ENCODE results near the gene ABCA13. TPM values are rescaled to one million over a fixed set of nuclear protein-coding genes. Genes with fewer than 3 reads are reported as not detected.

The ABCA13 gene
- polyA plus RNA-seq, 3 donors: 0.10 to 0.41 (median 0.37) TPM

DNA sequence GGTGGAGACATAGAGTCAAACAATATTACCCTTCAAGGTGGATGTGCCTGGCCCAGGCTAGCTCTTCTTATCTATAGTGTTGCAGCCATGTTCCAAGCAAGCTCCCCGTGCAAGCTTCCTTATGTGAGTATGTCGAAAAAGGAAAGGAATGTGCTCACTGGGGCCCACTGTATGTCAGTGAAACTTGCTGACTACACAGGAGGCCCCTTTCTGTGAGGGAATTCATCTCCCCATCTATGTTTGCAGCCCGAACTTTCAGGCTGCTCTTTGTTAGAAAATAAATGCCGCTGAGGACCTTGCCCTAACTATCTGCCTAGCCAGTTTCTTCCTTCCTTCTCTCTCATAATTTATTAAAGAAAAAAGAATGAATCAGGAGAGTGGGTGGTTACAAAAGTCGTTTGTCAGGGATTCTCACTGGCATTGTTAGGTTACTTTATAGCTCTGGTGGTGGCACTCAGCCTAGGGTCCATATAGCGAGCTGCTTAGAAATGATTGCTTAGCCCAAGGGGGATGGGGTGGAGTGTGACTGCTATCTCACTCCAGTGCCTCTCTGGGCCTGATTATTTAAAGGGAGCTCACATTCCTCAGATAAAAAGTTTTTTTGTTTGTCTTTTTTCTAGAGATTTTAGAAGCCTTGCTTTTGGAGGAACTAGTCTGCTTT is 302.1 kb downstream of the ABCA13 start:
- Histone ChIP-seq H4K20me1 (ENCODE audit: insufficient read depth, low read length) (no peaks in the 10 kb centered on the region), H3K36me3 (replicated peaks in 1 of 2; ENCODE audit: control insufficient read depth in 1 of 2, insufficient read depth in 2 of 2, low read length in 2 of 2) (no peaks in the 10 kb centered on the region), H3K27me3 (ENCODE audit: control insufficient read depth in 2 of 2, insufficient read depth in 2 of 2, low read length in 2 of 2) (no peaks in the 10 kb centered on the region), H3K9me3 (replicated peaks in 1 of 2; ENCODE audit: control insufficient read depth in 1 of 2, insufficient read depth in 1 of 2, low read length in 2 of 2) (no peaks in the 10 kb centered on the region), H3K4me3 (replicated peaks in 1 of 3; ENCODE audit: low read depth in 2 of 3, low read length in 3 of 3) (no peak overlapping the region), H3K79me2 (ENCODE audit: insufficient read depth, low read length) (no peaks in the 10 kb centered on the region), H3K9ac (ENCODE audit: insufficient read depth, low read length, poor library complexity, severe bottlenecking) (no peak overlapping the region), H3K27ac (ENCODE audit: low read depth in 1 of 2, low read length in 2 of 2) (no peak overlapping the region), H2AFZ (ENCODE audit: insufficient read depth, low read depth, low read length, poor library complexity, severe bottlenecking) (no peak overlapping the region), H3K4me1 (ENCODE audit: control insufficient read depth in 1 of 2, insufficient read depth in 2 of 2, low read length in 2 of 2) (peaks cover 10 to 13% of the 10 kb centered on the region in 2 donors), H3K4me2 (replicated peaks; ENCODE audit: extremely low read depth, low read length, poor library complexity, severe bottlenecking) (no peak overlapping the region)
- 80% methylated on average over 1 of the region's 6 CpGs for WGBS (ENCODE audit: insufficient coverage)
- TF ChIP-seq CTCF (IDR thresholded peaks at IDR 0.05): no peak
- peaks cover 5 to 8% of the 10 kb centered on the region in 2 donors for H3K36me3 Mint-ChIP-seq
- H3K27ac Mint-ChIP-seq: no peak overlapping the region
- intact Hi-C loops (cut with micrococcal nuclease): no loop called here
- no peaks in the 10 kb centered on the region for H3K27me3 Mint-ChIP-seq (ENCODE audit: low read depth in 3 of 3)
- peaks cover 16% of the 10 kb centered on the region for H3K4me1 Mint-ChIP-seq
- no peak overlapping the region for H3K4me3 Mint-ChIP-seq
- no peak for DNase-seq
- H3K9me3 Mint-ChIP-seq: peaks cover 0 to 11% (median 3%) of the 10 kb centered on the region in 7 donors

DNA sequence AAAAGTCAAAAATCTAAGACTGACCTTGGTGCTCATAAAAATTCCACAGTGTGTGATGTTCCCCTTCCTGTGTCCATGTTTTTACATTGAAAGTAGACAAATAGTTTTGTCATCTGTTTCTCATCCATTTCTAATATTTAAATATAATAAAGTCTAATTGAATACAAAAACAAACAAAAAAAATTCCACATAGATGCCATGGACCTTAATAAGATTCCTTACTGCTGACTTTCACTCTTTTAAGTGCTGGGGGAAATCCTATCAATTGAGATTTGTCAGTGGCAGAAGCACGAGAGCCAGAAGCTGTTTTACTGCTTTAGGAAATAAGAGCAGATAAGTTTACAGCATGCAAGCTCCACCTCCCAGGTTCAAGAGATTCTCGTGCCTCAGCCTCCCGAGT is 310.0 kb downstream of the ABCA13 start:
- peaks cover 0 to 4% (median 0%) of the 10 kb centered on the region in 3 donors for H3K27me3 Mint-ChIP-seq (ENCODE audit: low read depth in 3 of 3)
- Histone ChIP-seq H3K4me2 (replicated peaks; ENCODE audit: extremely low read depth, low read length, poor library complexity, severe bottlenecking) (no peak overlapping the region), H3K9me3 (replicated peaks in 1 of 2; ENCODE audit: control insufficient read depth in 1 of 2, insufficient read depth in 1 of 2, low read length in 2 of 2) (peaks cover 8 to 15% of the 10 kb centered on the region in 2 donors), H3K27me3 (ENCODE audit: control insufficient read depth in 2 of 2, insufficient read depth in 2 of 2, low read length in 2 of 2) (no peaks in the 10 kb centered on the region), H3K27ac (ENCODE audit: low read depth in 1 of 2, low read length in 2 of 2) (no peak overlapping the region), H3K36me3 (replicated peaks in 1 of 2; ENCODE audit: control insufficient read depth in 1 of 2, insufficient read depth in 2 of 2, low read length in 2 of 2) (no peaks in the 10 kb centered on the region), H3K4me3 (replicated peaks in 1 of 3; ENCODE audit: low read depth in 2 of 3, low read length in 3 of 3) (no peak overlapping the region), H4K20me1 (ENCODE audit: insufficient read depth, low read length) (no peaks in the 10 kb centered on the region), H3K79me2 (ENCODE audit: insufficient read depth, low read length) (no peaks in the 10 kb centered on the region), H2AFZ (ENCODE audit: insufficient read depth, low read depth, low read length, poor library complexity, severe bottlenecking) (no peak overlapping the region), H3K4me1 (ENCODE audit: control insufficient read depth in 1 of 2, insufficient read depth in 2 of 2, low read length in 2 of 2) (no peaks in the 10 kb centered on the region), H3K9ac (ENCODE audit: insufficient read depth, low read length, poor library complexity, severe bottlenecking) (no peak overlapping the region)
- no peak overlapping the region for H3K27ac Mint-ChIP-seq
- intact Hi-C loops (cut with micrococcal nuclease): no loop called here
- no peaks in the 10 kb centered on the region for H3K4me1 Mint-ChIP-seq
- no peak for DNase-seq
- no peak for TF ChIP-seq CTCF (IDR thresholded peaks at IDR 0.05)
- no CpG with 5 or more reads among the region's 3 CpGs for WGBS (ENCODE audit: insufficient coverage)
- H3K9me3 Mint-ChIP-seq: peaks cover 6 to 16% (median 11%) of the 10 kb centered on the region in 7 donors
- peaks cover 5 to 8% of the 10 kb centered on the region in 2 donors for H3K36me3 Mint-ChIP-seq
- H3K4me3 Mint-ChIP-seq: no peak overlapping the region
